ENCODE results near the gene MAST2.
"Not testable (repeated sequence)": the region's sequence is repeated elsewhere in the genome, so short reads cannot be mapped to it uniquely, and the experiment has no call there.

The MAST2 gene

GRCh38 chr1:46026531-46026930 is 223.1 kb downstream of the MAST2 start:
- no peak for DNase-seq (ENCODE audit: low read depth)

GRCh38 chr1:46027788-46028573 is 224.6 kb downstream of the MAST2 start:
- no peak for DNase-seq (ENCODE audit: low read depth)

- no peak for DNase-seq (ENCODE audit: low read depth)
Observed at GRCh38 chr1:46030074-46030870, 226.9 kb downstream of the MAST2 start.

- DNase-seq (ENCODE audit: low read depth): no peak
Observed at GRCh38 chr1:46030876-46031660, 227.7 kb downstream of the MAST2 start.

GRCh38 chr1:46034601-46035516 is 231.4 kb downstream of the MAST2 start:
- no peak for DNase-seq (ENCODE audit: low read depth)

GRCh38 chr1:46036894-46037839 is 233.8 kb downstream of the MAST2 start:
- peak; percentile 88 for DNase-seq (ENCODE audit: low read depth)

- no peak for DNase-seq (ENCODE audit: low read depth)
Observed at GRCh38 chr1:46039571-46040052, 236.2 kb downstream of the MAST2 start.

- DNase-seq (ENCODE audit: low read depth): no peak
Observed at GRCh38 chr1:46041551-46041950, 238.1 kb downstream of the MAST2 start.

- no peak for DNase-seq (ENCODE audit: low read depth)
Observed at GRCh38 chr1:46041974-46042373, 238.6 kb downstream of the MAST2 start.

GRCh38 chr1:46043458-46044017 is 240.1 kb downstream of the MAST2 start:
- DNase-seq (ENCODE audit: low read depth): no peak

- no peak for DNase-seq (ENCODE audit: low read depth)
Observed at GRCh38 chr1:46044116-46044515, 240.7 kb downstream of the MAST2 start.

- DNase-seq (ENCODE audit: low read depth): no peak
Observed at GRCh38 chr1:46053734-46054133, 250.3 kb downstream of the MAST2 start.

- no peak for DNase-seq (ENCODE audit: low read depth)
Observed at GRCh38 chr1:46056325-46056724, 252.9 kb downstream of the MAST2 start.

GRCh38 chr1:46057215-46057614 is 253.8 kb downstream of the MAST2 start:
- not testable (repeated sequence) for DNase-seq (ENCODE audit: low read depth)

- DNase-seq (ENCODE audit: low read depth): no peak
Observed at GRCh38 chr1:46057781-46058180, 254.4 kb downstream of the MAST2 start.

GRCh38 chr1:46058936-46059335 is 255.5 kb downstream of the MAST2 start:
- no peak for DNase-seq (ENCODE audit: low read depth)

GRCh38 chr1:46061146-46061545 is 257.7 kb downstream of the MAST2 start:
- DNase-seq (ENCODE audit: low read depth): no peak

GRCh38 chr1:46062651-46063319 is 259.4 kb downstream of the MAST2 start:
- DNase-seq (ENCODE audit: low read depth): peak; percentile 0

- no peak for DNase-seq (ENCODE audit: low read depth)
Observed at GRCh38 chr1:46064708-46065107, 261.3 kb downstream of the MAST2 start.

Measured in activated T-cell treated with anti-CD3 and anti-CD28 coated beads for 1 hour (primary cell).